HG02642 (cell line): ENCODE measurements around the gene FAM174B.

Source experiments
- ATAC-seq: cut with Tn5 transposase; IDR thresholded peaks from one replicate; pipeline ENCODE4 v1.9.1; 2021; ENCODE audit warnings: mild to moderate bottlenecking; ENCODE audit not compliant: unreplicated experiment, poor library complexity

The FAM174B gene

DNA sequence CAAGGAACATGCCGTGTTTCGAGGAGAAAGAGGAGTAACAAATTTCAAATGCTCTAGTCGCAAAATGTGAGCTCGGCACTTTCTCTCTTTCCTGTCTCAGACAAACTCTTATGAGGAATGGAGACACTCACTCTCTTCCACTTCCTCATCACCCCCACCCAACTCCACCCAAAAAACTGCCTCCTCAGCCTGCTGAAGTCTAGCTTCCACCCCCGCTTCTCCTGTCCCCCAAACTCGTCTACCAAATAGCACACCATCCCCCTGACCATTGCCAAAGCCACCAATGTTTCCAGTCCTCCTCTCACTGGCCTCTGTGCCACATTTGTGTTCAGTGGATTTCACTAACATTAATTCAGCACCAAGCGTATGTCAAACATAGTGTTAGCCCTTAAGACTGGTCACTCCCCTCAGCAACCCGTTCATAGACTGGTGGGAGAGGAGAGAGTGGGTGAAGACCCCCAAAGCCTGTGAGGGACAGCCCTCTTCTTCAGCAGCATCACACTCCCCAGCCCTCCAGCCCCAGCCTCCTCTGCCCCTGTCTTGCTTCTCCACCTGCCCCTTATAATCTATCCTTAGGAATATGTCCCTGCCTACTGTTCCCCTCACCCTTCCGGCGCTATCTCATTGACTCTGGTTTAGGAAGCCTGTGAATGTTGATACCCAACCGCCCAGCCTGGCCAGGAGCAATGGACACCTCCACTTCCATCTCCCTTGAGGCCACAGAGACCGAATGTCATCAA lies 77.3 kb downstream of the FAM174B start:
- no peak for ATAC-seq

DNA sequence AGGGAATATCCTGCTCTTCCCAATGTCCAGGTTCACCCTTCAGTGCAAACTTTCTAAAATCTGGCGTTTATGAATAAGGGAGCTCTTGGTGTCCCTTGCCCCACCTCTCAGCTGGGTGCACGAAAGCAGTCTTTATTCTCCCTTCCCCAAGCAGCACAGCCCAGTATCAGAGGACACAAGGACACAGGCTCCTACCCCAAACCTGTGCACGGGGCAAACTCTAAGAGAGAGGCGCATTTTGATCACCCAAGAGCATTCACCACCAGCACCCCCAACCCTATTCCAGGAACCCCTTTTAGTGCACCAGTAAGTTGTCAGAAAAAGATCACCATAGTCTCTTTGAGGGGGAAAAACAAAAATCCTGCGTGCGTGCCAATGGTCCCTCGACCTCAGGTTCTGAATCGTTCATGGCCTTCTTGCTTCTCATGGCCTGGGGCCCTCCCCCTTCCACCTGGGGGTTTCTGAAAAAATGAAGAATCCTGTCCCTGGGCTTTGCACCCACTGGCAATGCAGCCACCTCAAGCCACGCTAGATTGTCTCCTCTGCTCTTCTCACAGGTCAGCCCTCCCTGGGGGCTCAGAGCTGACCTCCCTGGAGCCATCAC lies 78.9 kb downstream of the FAM174B start:
- no peak for ATAC-seq

DNA sequence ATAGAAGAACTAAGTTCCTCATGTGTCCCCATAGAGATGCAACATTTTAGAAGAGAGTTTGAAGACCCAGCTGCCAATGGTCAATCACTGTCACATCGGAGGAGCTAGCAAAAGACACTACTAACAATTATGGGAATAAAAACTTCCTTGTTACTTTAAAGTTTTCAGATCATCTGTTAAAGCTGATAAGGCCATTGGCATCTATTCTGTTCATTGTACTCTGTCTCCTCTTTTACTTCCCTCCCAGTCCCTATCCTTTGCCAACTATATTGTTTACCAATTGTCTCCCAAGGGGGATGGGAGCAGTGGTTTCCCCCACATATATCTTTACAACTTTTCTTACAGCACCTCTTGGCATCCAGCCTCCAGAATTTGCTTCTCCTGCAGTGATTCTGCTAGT lies 81.0 kb downstream of the FAM174B start:
- ATAC-seq = no peak

DNA sequence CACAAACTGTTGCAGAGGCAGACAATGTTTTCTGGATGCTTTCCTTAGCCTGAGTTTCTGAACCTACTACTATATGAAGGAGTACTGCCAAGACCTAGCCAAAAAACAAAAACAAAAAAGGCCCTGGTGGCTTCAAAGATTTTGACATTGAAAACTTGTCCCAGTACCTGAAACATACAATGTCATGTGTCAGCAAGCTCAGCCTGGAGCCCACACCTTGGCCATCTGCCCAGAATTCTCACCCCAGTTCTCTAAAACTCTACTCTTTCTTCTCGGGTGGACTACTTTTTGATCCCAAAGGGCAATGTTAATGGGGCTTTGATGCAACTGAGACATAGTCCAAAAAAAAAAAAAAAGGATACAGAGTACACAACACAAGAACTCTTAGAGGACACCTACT lies 81.4 kb downstream of the FAM174B start:
- ATAC-seq = no peak

DNA sequence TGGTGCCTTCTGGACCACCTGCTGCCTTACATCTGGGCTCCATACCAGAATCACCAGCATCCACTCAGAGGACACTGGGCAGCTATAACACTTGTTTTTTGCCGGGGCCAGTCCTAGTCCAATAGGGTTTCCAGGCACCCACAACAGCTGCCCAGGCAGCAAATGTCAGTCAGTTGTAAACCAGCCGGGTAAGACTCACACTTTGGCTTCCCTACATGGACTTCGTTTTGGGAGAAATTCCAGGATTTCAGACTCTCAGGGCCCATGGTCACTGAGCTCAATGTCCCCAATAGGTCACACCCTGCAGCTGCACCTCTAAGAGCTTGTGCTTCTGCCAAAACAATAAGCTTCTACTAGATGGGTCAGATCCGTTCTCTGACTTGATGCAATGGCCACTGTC lies 83.8 kb downstream of the FAM174B start:
- no peak for ATAC-seq

DNA sequence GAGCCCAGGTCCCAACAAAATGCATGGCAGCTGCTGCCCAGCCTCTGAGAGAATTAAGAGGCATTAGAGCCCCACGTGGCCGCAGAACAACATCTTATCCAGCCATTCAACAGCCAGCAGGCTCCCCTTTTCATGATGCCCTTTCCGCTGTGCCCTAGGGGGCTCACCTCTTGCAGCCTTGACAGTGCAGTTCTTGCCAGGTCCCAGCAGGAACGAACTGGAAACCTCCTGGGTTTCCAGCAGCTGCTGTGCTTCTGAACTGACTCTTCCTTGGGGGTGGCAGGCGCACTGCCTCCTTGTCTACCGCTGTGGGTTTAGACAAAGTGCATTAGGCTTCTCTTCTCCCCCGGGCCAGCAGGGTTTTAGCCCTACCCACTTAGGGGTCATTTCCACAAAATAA lies 85.2 kb downstream of the FAM174B start:
- ATAC-seq = no peak

DNA sequence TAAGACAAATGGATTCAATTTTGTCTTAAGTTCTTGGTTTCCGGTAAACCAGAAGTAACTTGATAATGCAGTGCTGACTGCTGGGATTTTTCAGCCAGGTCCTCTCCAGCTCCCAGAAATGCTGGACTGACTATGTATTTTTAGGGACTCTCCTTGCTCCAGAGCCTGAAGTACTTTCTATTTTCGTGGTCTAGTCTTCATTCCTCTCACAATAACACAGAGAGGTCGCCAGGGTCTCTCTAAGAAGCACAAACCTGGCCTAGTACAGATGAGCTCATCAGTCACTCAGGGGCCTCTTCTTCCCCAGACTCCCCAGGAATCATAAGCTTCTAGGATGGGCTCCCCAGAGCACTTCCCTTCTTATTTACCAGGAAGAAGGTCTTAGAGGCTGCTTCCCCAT lies 85.8 kb downstream of the FAM174B start:
- no peak for ATAC-seq
